ENCODE results near the gene NCAPD2.

Gene NCAPD2

GRCh38 chr12:6574576-6575295 is 80.8 kb downstream of the NCAPD2 start:
- no peak for DNase-seq (ENCODE audit: low spot score)

GRCh38 chr12:6575648-6576047 is 81.7 kb downstream of the NCAPD2 start:
- DNase-seq (ENCODE audit: low spot score), result no peak

Data from AG08396 (cell line).